ENCODE results near the gene TULP3.

DNA sequence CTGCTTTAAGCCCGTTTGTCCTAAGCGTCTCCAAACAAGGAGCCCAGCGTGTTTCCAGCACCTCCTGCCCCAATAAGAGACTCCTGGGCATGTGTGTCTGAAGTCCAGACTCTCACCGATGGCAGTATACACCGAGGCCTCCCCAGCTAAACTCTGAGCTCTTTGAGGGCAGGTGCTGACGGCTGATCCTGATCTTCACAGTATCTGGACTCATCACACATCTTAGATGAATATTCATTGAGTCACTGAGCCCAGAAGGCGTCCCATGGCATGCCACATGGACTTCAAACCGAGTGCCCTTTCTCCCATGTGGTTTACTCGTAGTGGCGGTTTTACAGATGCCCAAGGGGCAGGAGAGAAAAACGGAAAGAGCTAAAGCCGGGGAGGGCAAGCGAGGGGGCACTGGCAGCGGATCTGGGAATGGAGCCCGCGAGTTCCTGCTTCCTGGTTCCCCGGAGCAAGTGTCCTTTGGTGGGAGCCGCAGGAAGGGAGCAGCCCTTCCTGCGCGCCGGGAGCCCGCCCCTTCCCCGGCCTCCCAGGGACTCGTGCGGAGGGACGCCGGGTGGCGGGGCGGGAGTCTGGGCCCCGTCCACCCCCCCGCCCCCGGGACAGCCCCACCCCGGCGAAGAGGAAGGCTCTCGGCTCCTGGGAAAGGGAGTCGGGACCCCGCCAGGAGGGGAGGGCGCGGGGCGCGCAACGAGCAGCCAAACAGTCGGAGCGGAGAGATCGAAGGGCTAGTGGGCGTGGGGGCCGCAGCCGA lies 67.9 kb downstream of the TULP3 start:
- TF ChIP-seq, protein P1, sequence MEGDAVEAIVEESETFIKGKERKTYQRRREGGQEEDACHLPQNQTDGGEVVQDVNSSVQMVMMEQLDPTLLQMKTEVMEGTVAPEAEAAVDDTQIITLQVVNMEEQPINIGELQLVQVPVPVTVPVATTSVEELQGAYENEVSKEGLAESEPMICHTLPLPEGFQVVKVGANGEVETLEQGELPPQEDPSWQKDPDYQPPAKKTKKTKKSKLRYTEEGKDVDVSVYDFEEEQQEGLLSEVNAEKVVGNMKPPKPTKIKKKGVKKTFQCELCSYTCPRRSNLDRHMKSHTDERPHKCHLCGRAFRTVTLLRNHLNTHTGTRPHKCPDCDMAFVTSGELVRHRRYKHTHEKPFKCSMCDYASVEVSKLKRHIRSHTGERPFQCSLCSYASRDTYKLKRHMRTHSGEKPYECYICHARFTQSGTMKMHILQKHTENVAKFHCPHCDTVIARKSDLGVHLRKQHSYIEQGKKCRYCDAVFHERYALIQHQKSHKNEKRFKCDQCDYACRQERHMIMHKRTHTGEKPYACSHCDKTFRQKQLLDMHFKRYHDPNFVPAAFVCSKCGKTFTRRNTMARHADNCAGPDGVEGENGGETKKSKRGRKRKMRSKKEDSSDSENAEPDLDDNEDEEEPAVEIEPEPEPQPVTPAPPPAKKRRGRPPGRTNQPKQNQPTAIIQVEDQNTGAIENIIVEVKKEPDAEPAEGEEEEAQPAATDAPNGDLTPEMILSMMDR (IDR thresholded peaks at IDR 0.05), result no peak
- TF ChIP-seq POLR2A (IDR thresholded peaks at IDR 0.05), result peak in 1 of 2 donors; percentile 53
